GM12878 (cell line): Measurements from ENCODE around the gene GNA15. TPM values are rescaled to one million over a fixed set of nuclear protein-coding genes. Genes with fewer than 3 reads are reported as not detected.

Experiments
- ATAC-seq: fragments of 200-7000 bp; cut with Tn5 transposase; 3 replicates; pipeline ENCODE4 v1.9.1; 2020; ENCODE audit warnings: mild to moderate bottlenecking, moderate library complexity
- BruUV-seq: library from RNA; stranded (reverse); fragments of 400-500 nt; replicated peaks from 2 replicates; lab custom pipeline; 2021; lab: Mats Ljungman, UMichigan
- CTCF ChIA-PET: fragments of 300-600 bp; sonication (Branson Sonifier 250); formaldehyde crosslinking; extraction: SDS; loops from one replicate; lab custom pipeline; 2021; ENCODE audit warnings: inconsistent platforms; lab: Yijun Ruan, JAX
- POLR2A ChIA-PET: fragments of 350-600 bp; formaldehyde crosslinking; extraction: SDS; loops from one replicate; lab custom pipeline; 2021; ENCODE audit warnings: inconsistent platforms; lab: Charles Lee
- RAD21 ChIA-PET: fragments of 300-600 bp; sonication (Branson Sonifier 250); formaldehyde crosslinking; loops from one replicate; lab custom pipeline; 2023; ENCODE audit warnings: antibody characterized with exemption; ENCODE audit not compliant: unreplicated experiment; lab: Charles Lee
- SMC1A ChIA-PET: fragments of 300-600 bp; sonication (Branson Sonifier 250); formaldehyde crosslinking; loops from one replicate; lab custom pipeline; 2023; ENCODE audit not compliant: unreplicated experiment, uncharacterized antibody; lab: Charles Lee
- DNase-seq: peaks from one replicate; pipeline ENCODE4 v3.0.0-alpha.2; 2011; ENCODE audit warnings: low read depth, low spot score
- FAIRE-seq: peaks from 3 replicates; lab custom pipeline; 2011; peaks lifted over from hg19 to GRCh38; lab: Jason Lieb, UNC
- H2AFZ ChIP-seq: 2 replicates; pipeline ENCODE4 v1.6.0; 2011; ENCODE audit warnings: low read depth, low read length, control low read depth; ENCODE audit not compliant: control insufficient read depth
- H3K27ac ChIP-seq: 2 replicates; pipeline ENCODE4 v1.5.1; 2011; ENCODE audit warnings: control low read depth; ENCODE audit not compliant: control insufficient read depth, insufficient read depth
- H3K27me3 ChIP-seq, 2 experiments: replicated peaks in 1 of 2; 2 replicates each; pipeline versions ENCODE4 v1.6.0 to v1.6.1; 2011; ENCODE audit warnings: low read length in 1 of 2; ENCODE audit not compliant: control insufficient read depth in 2 of 2, insufficient read depth in 2 of 2
- H3K36me3 ChIP-seq, 2 experiments: 2 replicates each; pipeline ENCODE4 v1.5.1; 2011; ENCODE audit warnings: low read length in 1 of 2; ENCODE audit not compliant: control insufficient read depth in 2 of 2, insufficient read depth in 2 of 2
- H3K4me1 ChIP-seq: 2 replicates; pipeline ENCODE4 v1.6.1; 2011; ENCODE audit warnings: mild to moderate bottlenecking, low read length, moderate library complexity, mixed read lengths; ENCODE audit not compliant: control insufficient read depth, insufficient read depth
- H3K4me2 ChIP-seq: 2 replicates; pipeline ENCODE4 v1.6.0; 2011; ENCODE audit warnings: control low read depth; ENCODE audit not compliant: control insufficient read depth, insufficient read depth
- H3K4me3 ChIP-seq: fragments of 200-600 bp; sonication (generic); 2 replicates; pipeline ENCODE4 v1.5.1; 2016
- H3K79me2 ChIP-seq: 2 replicates; pipeline ENCODE4 v1.6.0; 2011; ENCODE audit warnings: low read length; ENCODE audit not compliant: control insufficient read depth, insufficient read depth
- H3K9ac ChIP-seq: 2 replicates; pipeline ENCODE4 v1.8.0; 2011; ENCODE audit warnings: low read length, control low read depth, mixed read lengths; ENCODE audit not compliant: control insufficient read depth, insufficient read depth
- H3K9me3 ChIP-seq: replicated peaks from 3 replicates; pipeline ENCODE4 v1.5.1; 2011; ENCODE audit warnings: mild to moderate bottlenecking, low read length; ENCODE audit not compliant: control insufficient read depth, insufficient read depth
- H4K20me1 ChIP-seq: 2 replicates; pipeline ENCODE4 v1.6.0; 2011; ENCODE audit not compliant: control insufficient read depth, insufficient read depth
- CBX5 ChIP-seq: sonication (generic); IDR thresholded peaks from 2 replicates; pipeline ENCODE4 v1.6.1; 2016; ENCODE audit warnings: low read depth, moderate library complexity, mild to moderate bottlenecking, inconsistent platforms
- POU2F2 ChIP-seq: IDR thresholded peaks from 3 replicates; pipeline ENCODE4 v1.6.1; 2011; ENCODE audit warnings: low read depth, mild to moderate bottlenecking, low read length, borderline replicate concordance
- SMAD5 ChIP-seq: IDR thresholded peaks from 2 replicates; pipeline ENCODE4 v1.6.1; 2016; ENCODE audit warnings: antibody characterized with exemption, low read depth
- SRF ChIP-seq, 2 experiments: IDR thresholded peaks; 2 replicates each; pipeline ENCODE4 v1.6.1; 2011; ENCODE audit warnings: low read depth in 2 of 2, low read length in 2 of 2, mild to moderate bottlenecking in 1 of 2, moderate library complexity in 1 of 2
- STAT3 ChIP-seq: IDR thresholded peaks from 2 replicates; pipeline ENCODE4 v1.6.1; 2011; ENCODE audit warnings: low read depth, low read length, improper control_type of control experiment
- TAF1 ChIP-seq: IDR thresholded peaks from 2 replicates; pipeline ENCODE4 v1.6.1; 2011; ENCODE audit warnings: mild to moderate bottlenecking, low read depth, low read length, borderline replicate concordance
- YY1 ChIP-seq: IDR thresholded peaks from 2 replicates; pipeline ENCODE4 v1.6.1; 2011; ENCODE audit warnings: low read depth, mild to moderate bottlenecking, low read length
- ZSCAN29 ChIP-seq: fragments of 450-650 bp; IDR thresholded peaks from 2 replicates; pipeline ENCODE4 v1.6.1; 2017; ENCODE audit warnings: mild to moderate bottlenecking, moderate library complexity
- WGBS: methylation state at CpG from one replicate; pipeline ENCODE4 v1.1.6; 2016; ENCODE audit warnings: low lambda C conversion rate; ENCODE audit not compliant: insufficient replicate concordance, insufficient coverage; ENCODE audit errors: missing lambda C conversion rate; 5-methylcytosine and 5-hydroxymethylcytosine counted together
- in situ Hi-C: fragments of 300-500 bp; cut with MboI; formaldehyde crosslinking; loops from 9 replicates; pipeline ENCODE4 v1.14.3; 2018; ENCODE audit warnings: mixed read lengths
- intact Hi-C: fragments of 100-400 bp; cut with micrococcal nuclease; formaldehyde crosslinking; loops from one replicate; pipeline ENCODE4 v1.14.2; 2022; ENCODE audit not compliant: unreplicated experiment
- polyA plus RNA-seq, 11 experiments: library from polyadenylated mRNA; depleted of rRNA in 4 of 11; unstranded in 6 of 11; stranded (reverse) in 5 of 11; fragments of >200 nt; fragmentation: Nextera tagmentation in 4 of 11; fragmentation: Illumina TruSeq in 1 of 11; extraction: Ambion mirVana in 4 of 11; extraction: Trizol in 1 of 11; gene quantifications; 1 replicate in 1 of 11; 2 replicates in 10 of 11; pipeline versions ENCODE4 v1.2.1 to v1.2.3, GENCODE V29; 2011 to 2016; ENCODE audit warnings: inconsistent platforms in 2 of 11, missing spikeins in 2 of 11, low read depth in 1 of 11
- total RNA-seq, 4 experiments: library from RNA; depleted of rRNA in 3 of 4; stranded (reverse); fragments of >200 nt in 3 of 4; fragmentation: Illumina TruSeq in 1 of 4; extraction: Trizol in 1 of 4; gene quantifications; 2 replicates each; pipeline versions ENCODE4 v1.2.1 to v1.2.3, GENCODE V29; 2013 to 2021
- TF ChIP-seq, protein P1 (sequence below): IDR thresholded peaks from 2 replicates; pipeline ENCODE4 v1.6.1; 2011; ENCODE audit warnings: borderline replicate concordance, low read depth, mild to moderate bottlenecking, moderate library complexity, mixed read lengths, low read length; ENCODE audit not compliant: insufficient read depth; ENCODE audit errors: extremely low read length
- TF ChIP-seq, protein P2 (sequence below): fragments of 450-650 bp; formaldehyde crosslinking; IDR thresholded peaks from 2 replicates; pipeline ENCODE4 v1.5.0; 2022; ENCODE audit warnings: mild to moderate bottlenecking, missing genetic modification characterization
- TF ChIP-seq, protein P3 (sequence below): fragments of 450-650 bp; IDR thresholded peaks from 2 replicates; pipeline ENCODE4 v1.6.1; 2017; ENCODE audit warnings: borderline replicate concordance

The GNA15 gene
- total and polyA plus RNA-seq, 10 of the 15 experiments (the other 5 are each of a cell fraction or from before 2014, with no cell fraction given): 0.42 to 18.0 (median 9.4) TPM

DNA sequence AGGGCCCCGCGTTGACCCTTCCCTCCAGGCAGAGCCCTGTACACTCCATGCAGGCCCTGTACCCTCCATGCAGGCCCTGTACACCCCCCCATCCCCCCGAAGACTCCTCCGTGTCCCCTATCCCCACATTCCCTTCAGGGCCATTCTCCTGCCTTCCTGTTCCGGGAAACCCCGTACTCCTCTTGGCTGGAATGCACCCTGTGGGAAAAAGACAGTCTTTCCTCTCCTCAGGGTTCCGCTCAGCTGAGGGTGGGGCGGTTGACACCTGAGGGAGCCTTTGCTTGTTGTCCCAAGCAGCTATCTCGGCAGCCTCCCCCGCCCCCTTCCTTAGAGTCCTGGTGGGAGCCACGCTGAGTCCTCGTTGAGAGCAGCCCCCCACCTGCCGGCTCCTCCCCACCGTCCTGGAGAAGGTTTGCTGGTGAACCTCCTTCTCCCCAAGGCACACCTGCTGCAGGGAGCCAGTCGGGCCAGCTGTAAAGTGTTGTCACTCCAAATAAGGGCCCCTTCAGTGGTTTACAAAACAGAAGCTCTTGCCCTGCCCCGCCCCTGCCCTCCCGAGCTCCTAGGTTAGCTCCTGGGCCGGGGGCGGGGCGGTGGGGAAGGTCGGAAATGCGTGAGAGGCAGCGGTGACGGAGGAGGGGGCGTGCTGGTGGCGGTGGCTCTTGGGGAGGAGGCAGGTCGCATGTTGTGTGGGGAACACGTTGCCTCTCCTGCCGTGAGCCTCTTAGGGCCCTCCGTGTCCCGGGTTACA lies 40.2 kb upstream of the GNA15 start:
- peak overlapping the region; percentile 57; the same call in 1 of the 2 replicates for H3K9ac ChIP-seq
- SMC1A ChIA-PET: no interaction called here

DNA sequence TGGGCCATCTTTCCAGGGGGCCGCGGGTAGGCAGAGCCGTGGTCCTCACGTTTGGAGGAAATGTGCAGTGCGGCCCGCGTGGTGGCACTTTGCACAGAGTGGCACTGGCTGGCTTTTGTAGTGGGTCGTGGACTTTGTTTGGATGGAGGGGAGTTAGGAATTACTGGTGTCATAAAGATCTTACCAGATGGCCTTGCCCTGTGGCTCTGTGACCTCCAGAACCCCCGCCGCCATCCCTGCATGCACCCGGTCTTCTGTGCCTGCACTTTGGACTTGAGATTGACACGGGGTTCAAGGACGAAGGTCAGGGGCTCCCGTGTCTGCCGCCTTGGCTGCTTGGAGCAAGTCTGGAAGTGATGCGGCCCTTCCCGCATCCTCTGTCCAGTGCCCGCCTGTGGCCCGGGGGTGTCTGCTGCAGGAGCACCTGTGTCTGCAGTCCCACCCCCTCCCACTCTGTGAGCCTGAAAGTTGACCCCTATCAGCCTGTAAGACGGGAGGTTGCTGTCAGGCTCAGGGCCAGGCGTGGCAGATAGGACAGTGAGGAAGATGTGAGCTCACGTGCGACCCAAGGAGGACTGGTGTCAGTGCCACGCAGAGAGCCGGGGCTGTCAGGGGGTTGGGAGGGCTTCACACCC lies 39.4 kb upstream of the GNA15 start:
- BruUV-seq: no TSS peak
- ChIA-PET CTCF (interaction anchor here (1.0 to 2.2 kb wide), 2 partner anchors 7 to 29 kb away, joined by 3 to 10 read pairs; no protein-coding TSS in a partner anchor), POLR2A (no interaction called here), SMC1A (no interaction called here), RAD21 (interaction anchor here (0.7 kb wide), 1 partner anchor 110 kb away, joined by 3 read pairs; no protein-coding TSS in a partner anchor)
- no peak overlapping the region for H3K4me3 ChIP-seq
- H3K27ac ChIP-seq: no peak overlapping the region
- 61% methylated on average over 25 of the region's 25 CpGs for WGBS
- no peak for DNase-seq
- H3K4me1 ChIP-seq: peaks cover 17% of the 10 kb centered on the region
- H2AFZ ChIP-seq: no peak overlapping the region
- FAIRE-seq: no peak
- no peaks in the 10 kb centered on the region for H4K20me1 ChIP-seq
- intact Hi-C loops (no loop called here), in situ Hi-C loops (no loop called here)
- H3K79me2 ChIP-seq: no peaks in the 10 kb centered on the region
- H3K9me3 ChIP-seq: no peaks in the 10 kb centered on the region
- no peaks in the 10 kb centered on the region for H3K36me3 ChIP-seq
- H3K4me2 ChIP-seq: peak overlapping the region; percentile 92
- no peak overlapping the region for H3K9ac ChIP-seq
- ATAC-seq: no peak
- H3K27me3 ChIP-seq: no peaks in the 10 kb centered on the region; a peak in 2 of 4 replicates
- TF ChIP-seq YY1: no peak
- TF ChIP-seq, protein P1, sequence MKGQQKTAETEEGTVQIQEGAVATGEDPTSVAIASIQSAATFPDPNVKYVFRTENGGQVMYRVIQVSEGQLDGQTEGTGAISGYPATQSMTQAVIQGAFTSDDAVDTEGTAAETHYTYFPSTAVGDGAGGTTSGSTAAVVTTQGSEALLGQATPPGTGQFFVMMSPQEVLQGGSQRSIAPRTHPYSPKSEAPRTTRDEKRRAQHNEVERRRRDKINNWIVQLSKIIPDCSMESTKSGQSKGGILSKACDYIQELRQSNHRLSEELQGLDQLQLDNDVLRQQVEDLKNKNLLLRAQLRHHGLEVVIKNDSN: no peak
- TF ChIP-seq, protein P2, sequence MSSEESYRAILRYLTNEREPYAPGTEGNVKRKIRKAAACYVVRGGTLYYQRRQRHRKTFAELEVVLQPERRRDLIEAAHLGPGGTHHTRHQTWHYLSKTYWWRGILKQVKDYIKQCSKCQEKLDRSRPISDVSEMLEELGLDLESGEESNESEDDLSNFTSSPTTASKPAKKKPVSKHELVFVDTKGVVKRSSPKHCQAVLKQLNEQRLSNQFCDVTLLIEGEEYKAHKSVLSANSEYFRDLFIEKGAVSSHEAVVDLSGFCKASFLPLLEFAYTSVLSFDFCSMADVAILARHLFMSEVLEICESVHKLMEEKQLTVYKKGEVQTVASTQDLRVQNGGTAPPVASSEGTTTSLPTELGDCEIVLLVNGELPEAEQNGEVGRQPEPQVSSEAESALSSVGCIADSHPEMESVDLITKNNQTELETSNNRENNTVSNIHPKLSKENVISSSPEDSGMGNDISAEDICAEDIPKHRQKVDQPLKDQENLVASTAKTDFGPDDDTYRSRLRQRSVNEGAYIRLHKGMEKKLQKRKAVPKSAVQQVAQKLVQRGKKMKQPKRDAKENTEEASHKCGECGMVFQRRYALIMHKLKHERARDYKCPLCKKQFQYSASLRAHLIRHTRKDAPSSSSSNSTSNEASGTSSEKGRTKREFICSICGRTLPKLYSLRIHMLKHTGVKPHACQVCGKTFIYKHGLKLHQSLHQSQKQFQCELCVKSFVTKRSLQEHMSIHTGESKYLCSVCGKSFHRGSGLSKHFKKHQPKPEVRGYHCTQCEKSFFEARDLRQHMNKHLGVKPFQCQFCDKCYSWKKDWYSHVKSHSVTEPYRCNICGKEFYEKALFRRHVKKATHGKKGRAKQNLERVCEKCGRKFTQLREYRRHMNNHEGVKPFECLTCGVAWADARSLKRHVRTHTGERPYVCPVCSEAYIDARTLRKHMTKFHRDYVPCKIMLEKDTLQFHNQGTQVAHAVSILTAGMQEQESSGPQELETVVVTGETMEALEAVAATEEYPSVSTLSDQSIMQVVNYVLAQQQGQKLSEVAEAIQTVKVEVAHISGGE (CRISPR knock-in tag): no peak
- TF ChIP-seq, protein P3, sequence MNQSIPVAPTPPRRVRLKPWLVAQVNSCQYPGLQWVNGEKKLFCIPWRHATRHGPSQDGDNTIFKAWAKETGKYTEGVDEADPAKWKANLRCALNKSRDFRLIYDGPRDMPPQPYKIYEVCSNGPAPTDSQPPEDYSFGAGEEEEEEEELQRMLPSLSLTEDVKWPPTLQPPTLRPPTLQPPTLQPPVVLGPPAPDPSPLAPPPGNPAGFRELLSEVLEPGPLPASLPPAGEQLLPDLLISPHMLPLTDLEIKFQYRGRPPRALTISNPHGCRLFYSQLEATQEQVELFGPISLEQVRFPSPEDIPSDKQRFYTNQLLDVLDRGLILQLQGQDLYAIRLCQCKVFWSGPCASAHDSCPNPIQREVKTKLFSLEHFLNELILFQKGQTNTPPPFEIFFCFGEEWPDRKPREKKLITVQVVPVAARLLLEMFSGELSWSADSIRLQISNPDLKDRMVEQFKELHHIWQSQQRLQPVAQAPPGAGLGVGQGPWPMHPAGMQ: no peak
- TF ChIP-seq ZSCAN29: no peak

More for the DNA sequence above, 40.2 kb upstream of the GNA15 start:
- Histone ChIP-seq H3K79me2 (no peaks in the 10 kb centered on the region), H3K9me3 (no peaks in the 10 kb centered on the region), H4K20me1 (no peaks in the 10 kb centered on the region), H3K27me3 (no peaks in the 10 kb centered on the region; a peak in 2 of 4 replicates), H3K4me1 (peaks cover 17% of the 10 kb centered on the region), H3K27ac (no peak overlapping the region), H3K4me3 (peak overlapping the region; percentile 77; the same call in 1 of the 2 replicates), H2AFZ (no peak overlapping the region), H3K36me3 (no peaks in the 10 kb centered on the region), H3K4me2 (peak overlapping the region; percentile 92)
- BruUV-seq: no TSS peak
- in situ Hi-C loops: no loop called here
- 32% methylated on average over 18 of the region's 31 CpGs for WGBS
- RAD21 ChIA-PET: no interaction called here
- DNase-seq: no peak
- intact Hi-C loops: no loop called here
- peak; percentile 22 for ATAC-seq
- CTCF ChIA-PET: interaction anchor here (0.5 to 2.2 kb wide), 4 partner anchors 8 to 321 kb away, joined by 3 to 10 read pairs (median 4); no protein-coding TSS in a partner anchor
- POLR2A ChIA-PET: interaction anchor here (0.5 kb wide), 1 partner anchor 988 kb away, joined by 3 read pairs; no protein-coding TSS in a partner anchor
- no peak for FAIRE-seq
- no peak for TF ChIP-seq POU2F2
- no peak for TF ChIP-seq SMAD5
- no peak for TF ChIP-seq CBX5
- 0 out of 4 replicates have a peak, but pooled peaks of 1 of the 2 experiments have one; percentile 4 for TF ChIP-seq SRF (IDR thresholded peaks at IDR 0.05; ENCODE audit: low read depth in 2 of 2, low read length in 2 of 2)
- no peak for TF ChIP-seq TAF1
- TF ChIP-seq STAT3: no peak
